ENCODE results near the gene RGS14.

The RGS14 gene

DNA sequence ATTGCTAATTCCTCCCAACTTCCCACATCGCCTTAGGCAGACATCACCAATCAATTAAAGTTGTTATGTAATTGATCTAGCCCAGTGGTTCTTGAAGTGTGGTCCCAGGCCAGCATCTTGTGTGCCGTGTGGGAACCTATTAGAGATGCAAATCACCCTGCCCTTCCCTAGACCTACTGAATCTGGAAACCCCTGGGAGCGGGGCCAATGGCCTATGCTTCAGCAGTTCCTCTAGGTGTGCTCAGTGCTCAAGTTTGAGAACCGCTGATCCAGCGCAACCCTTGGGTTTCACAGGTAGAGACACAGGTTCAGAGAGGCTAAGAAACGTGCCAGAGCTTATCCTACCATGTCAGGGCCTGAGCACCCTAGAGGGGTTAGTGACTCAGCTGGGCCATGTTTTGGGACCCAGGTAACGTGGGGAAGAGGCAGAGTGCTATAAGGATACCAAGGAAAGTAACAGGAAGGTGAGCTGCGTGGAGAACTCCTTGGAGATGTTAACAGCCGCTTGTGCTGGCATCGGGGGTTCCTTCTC lies 30.9 kb downstream of the RGS14 start:
- peaks cover 5 to 29% (median 14%) of the 10 kb centered on the region in 5 donors for H3K27me3 ChIP-seq (ENCODE audit: control insufficient read depth in 5 of 5, insufficient read depth in 4 of 5, low read length in 5 of 5)
- H3K4me1 ChIP-seq (ENCODE audit: control insufficient read depth in 5 of 5, insufficient read depth in 5 of 5, low read length in 5 of 5), result peaks cover 4 to 26% (median 23%) of the 10 kb centered on the region in 5 donors
- H3K27ac ChIP-seq (ENCODE audit: low read depth, low read length), result no peak overlapping the region
- peak overlapping the region in 1 of 5 donors; percentile 23 for H3K9ac ChIP-seq (ENCODE audit: low read length in 5 of 5)
- no peaks in the 10 kb centered on the region for H3K9me3 ChIP-seq (ENCODE audit: control insufficient read depth in 5 of 5, low read length in 5 of 5)
- no peaks in the 10 kb centered on the region for H3K36me3 ChIP-seq (ENCODE audit: control insufficient read depth in 5 of 5, insufficient read depth in 5 of 5, low read length in 5 of 5)
- no peak overlapping the region for H3K4me3 ChIP-seq (ENCODE audit: low read depth in 1 of 5, low read length in 5 of 5)

DNA sequence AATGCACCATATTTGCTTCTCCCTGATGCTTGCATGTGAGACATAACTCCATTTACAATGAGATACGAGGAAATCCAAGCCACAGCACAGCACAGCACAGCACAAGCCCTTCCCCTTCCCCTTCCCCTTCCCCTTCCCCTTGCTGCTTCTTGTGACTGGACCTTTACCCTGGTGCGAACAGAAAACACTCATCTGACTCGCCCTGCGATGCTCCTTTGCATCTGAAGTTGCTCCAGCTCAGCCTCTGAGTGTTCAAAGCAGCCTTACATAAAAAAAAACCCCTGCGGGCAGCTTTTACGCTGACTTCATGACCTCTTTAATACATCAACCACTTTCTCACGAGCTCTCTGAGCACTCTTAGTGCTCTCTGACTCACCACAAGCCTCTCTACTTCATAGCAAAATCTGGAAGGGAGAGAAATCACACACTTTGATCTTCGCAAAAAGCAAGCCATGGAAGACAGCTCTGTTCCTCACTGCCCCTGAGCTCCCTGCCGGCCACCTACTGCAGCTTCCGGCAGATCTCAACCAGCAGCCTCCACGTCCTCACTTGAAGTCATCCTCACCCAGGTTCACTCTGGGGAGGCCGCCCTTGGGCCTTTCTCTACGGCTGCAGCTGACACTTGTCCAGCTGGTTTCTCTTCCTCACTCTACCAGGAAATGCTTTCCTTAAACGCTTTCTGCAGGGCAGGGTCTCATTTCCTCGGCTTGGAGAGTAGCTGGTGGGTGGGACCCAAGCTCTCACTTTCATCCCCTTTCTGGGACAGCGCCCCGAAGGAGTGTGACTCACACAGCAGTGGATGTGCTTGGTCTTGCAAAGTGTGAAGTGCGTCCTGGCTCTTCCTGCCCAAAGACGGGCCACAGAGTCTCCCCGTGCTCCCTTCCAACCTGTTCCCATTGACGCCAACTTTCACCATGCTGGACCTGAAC lies 31.8 kb downstream of the RGS14 start:
- Histone ChIP-seq H3K9me3 (ENCODE audit: control insufficient read depth in 5 of 5, low read length in 5 of 5) (no peaks in the 10 kb centered on the region), H3K27me3 (ENCODE audit: control insufficient read depth in 5 of 5, insufficient read depth in 4 of 5, low read length in 5 of 5) (peaks cover 5 to 30% (median 13%) of the 10 kb centered on the region in 5 donors), H3K9ac (ENCODE audit: low read length in 5 of 5) (no peak overlapping the region), H3K36me3 (ENCODE audit: control insufficient read depth in 5 of 5, insufficient read depth in 5 of 5, low read length in 5 of 5) (no peaks in the 10 kb centered on the region), H3K4me1 (ENCODE audit: control insufficient read depth in 5 of 5, insufficient read depth in 5 of 5, low read length in 5 of 5) (peaks cover 4 to 26% (median 23%) of the 10 kb centered on the region in 5 donors), H3K4me3 (ENCODE audit: low read depth in 1 of 5, low read length in 5 of 5) (peak overlapping the region in 2 of 5 donors; percentile 8 to 20), H3K27ac (ENCODE audit: low read depth, low read length) (no peak overlapping the region)

DNA sequence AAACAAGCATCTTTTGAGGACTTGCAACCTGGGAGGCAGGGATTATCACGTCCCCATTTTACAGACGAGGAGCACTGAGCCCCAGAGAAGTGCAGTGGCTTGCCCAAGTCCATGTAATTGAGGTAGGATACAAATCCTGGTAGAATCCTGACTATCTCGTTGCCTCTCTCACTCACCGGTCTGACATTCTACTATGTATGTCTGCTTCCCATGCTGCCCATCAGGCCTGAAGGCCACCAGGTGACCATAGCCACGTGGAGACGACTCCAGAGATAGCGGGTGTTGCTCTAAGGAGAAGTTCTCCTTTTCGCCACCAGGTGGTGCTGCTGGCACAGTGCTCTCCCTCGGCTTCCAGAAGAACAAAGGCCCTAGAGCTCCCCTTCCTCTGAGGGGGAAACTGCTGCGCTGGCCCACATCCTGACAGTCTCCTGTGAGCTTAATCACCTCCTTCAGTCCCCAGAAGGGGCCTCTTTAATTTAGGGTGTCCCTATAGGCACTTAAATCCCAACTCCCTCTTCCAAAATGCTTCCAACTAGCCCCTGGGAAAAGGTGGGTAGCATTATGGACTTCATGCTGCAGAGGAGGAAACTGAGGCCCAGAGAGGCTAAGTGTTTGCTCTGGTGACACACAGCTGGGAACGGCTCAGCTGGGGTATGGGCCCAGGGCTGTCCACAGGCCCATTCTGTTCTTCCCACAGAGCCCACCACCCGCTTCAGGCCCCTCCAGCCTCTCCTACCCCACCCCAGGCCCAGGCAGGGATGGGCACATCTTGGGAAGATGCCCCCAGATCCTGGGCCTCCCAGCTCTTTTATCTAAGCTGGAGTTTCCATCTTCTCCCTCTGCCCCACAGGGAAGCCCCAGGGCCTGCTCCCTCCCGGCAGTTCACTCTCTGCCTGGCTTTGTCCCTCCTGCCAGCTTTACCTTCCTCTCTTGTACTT lies 32.9 kb downstream of the RGS14 start:
- no peak overlapping the region for H3K27ac ChIP-seq (ENCODE audit: low read depth, low read length)
- peak overlapping the region in 1 of 5 donors; percentile 15 for H3K9ac ChIP-seq (ENCODE audit: low read length in 5 of 5)
- H3K36me3 ChIP-seq (ENCODE audit: control insufficient read depth in 5 of 5, insufficient read depth in 5 of 5, low read length in 5 of 5), result no peaks in the 10 kb centered on the region
- peaks cover 4 to 26% (median 23%) of the 10 kb centered on the region in 5 donors for H3K4me1 ChIP-seq (ENCODE audit: control insufficient read depth in 5 of 5, insufficient read depth in 5 of 5, low read length in 5 of 5)
- no peak overlapping the region for H3K4me3 ChIP-seq (ENCODE audit: low read depth in 1 of 5, low read length in 5 of 5)
- H3K9me3 ChIP-seq (ENCODE audit: control insufficient read depth in 5 of 5, low read length in 5 of 5), result no peaks in the 10 kb centered on the region
- peaks cover under 1 to 21% (median 13%) of the 10 kb centered on the region in 5 donors for H3K27me3 ChIP-seq (ENCODE audit: control insufficient read depth in 5 of 5, insufficient read depth in 4 of 5, low read length in 5 of 5)

DNA sequence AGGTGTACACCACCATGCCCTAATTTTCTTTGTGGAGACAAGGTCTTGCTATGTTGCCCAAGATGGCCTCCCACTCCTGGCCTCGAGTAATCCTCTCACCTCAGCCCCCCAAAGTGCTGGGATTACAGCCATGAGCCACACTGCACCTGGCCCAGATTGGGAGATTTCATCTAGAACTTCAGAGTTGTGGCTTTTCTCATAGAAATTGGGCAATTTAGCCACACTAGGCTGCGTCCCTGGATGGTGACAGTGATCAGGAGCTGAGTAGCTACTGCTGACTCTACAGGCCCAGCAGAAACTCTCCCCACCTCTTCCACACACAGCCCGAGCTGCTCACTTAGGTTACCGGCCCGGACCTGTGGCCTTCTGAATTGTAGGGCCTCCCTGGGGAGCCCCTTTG lies 35.0 kb downstream of the RGS14 start:
- no peak overlapping the region for H3K4me3 ChIP-seq (ENCODE audit: low read depth in 1 of 5, low read length in 5 of 5)
- no peak overlapping the region for H3K9ac ChIP-seq (ENCODE audit: low read length in 5 of 5)
- peaks cover 0 to 29% (median 12%) of the 10 kb centered on the region in 5 donors for H3K27me3 ChIP-seq (ENCODE audit: control insufficient read depth in 5 of 5, insufficient read depth in 4 of 5, low read length in 5 of 5)

DNA sequence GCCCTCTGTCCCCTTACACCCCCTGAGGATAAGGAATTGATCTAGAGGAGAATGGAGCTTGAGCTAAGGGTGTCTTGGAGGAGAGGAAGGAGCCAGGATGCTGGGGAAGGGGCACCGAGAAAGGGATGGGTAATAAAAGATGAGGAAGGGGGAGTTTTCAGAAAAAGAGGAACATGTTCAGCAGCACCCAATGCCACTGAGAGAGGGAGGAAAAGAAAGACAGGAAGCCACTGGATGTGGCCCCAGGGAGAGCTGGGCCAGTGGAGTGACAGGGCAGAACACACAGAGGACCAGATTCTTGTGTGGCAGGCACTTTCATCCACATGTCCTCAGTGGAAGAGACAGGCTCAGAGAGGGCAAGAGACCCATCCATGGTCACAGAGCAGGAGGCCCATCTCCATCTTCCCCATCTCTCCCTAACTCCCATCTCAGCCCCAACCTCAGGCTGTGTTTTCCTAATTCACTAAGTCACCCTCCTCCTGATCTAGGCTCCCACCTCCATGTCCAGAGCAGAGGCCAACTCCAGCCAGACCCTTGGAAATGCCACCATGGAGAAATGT lies 35.6 kb downstream of the RGS14 start:
- no peak overlapping the region for H3K4me3 ChIP-seq (ENCODE audit: low read depth in 1 of 5, low read length in 5 of 5)
- H3K27ac ChIP-seq (ENCODE audit: low read depth, low read length), result no peak overlapping the region
- H3K27me3 ChIP-seq (ENCODE audit: control insufficient read depth in 5 of 5, insufficient read depth in 4 of 5, low read length in 5 of 5), result peaks cover 0 to 31% (median 16%) of the 10 kb centered on the region in 5 donors
- peaks cover 4 to 25% (median 21%) of the 10 kb centered on the region in 5 donors for H3K4me1 ChIP-seq (ENCODE audit: control insufficient read depth in 5 of 5, insufficient read depth in 5 of 5, low read length in 5 of 5)
- no peaks in the 10 kb centered on the region for H3K36me3 ChIP-seq (ENCODE audit: control insufficient read depth in 5 of 5, insufficient read depth in 5 of 5, low read length in 5 of 5)
- no peak overlapping the region for H3K9ac ChIP-seq (ENCODE audit: low read length in 5 of 5)
- H3K9me3 ChIP-seq (ENCODE audit: control insufficient read depth in 5 of 5, low read length in 5 of 5), result no peaks in the 10 kb centered on the region

More for the DNA sequence above, 35.0 kb downstream of the RGS14 start:
- H3K36me3 ChIP-seq (ENCODE audit: control insufficient read depth in 5 of 5, insufficient read depth in 5 of 5, low read length in 5 of 5), result no peaks in the 10 kb centered on the region
- H3K27ac ChIP-seq (ENCODE audit: low read depth, low read length), result no peak overlapping the region
- H3K4me1 ChIP-seq (ENCODE audit: control insufficient read depth in 5 of 5, insufficient read depth in 5 of 5, low read length in 5 of 5), result peaks cover 4 to 26% (median 23%) of the 10 kb centered on the region in 5 donors
- no peaks in the 10 kb centered on the region for H3K9me3 ChIP-seq (ENCODE audit: control insufficient read depth in 5 of 5, low read length in 5 of 5)

DNA sequence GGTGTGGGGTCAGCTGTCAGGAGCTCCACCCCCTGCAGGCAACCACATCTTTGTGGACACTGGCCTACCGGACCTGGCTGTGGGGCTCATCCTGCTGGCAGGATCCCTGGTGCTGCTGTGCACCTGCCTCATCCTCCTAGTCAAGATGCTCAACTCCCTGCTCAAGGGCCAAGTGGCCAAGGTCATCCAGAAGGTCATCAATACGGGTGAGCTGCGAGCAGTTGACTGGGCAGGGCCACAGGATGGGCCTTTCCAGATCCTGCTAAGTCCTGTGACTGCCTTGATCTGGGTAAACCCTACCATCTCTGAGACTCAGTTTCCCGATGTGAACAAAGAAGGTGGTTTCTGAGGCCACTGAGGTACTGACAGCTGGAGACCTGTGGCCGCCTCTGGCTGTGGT lies 36.3 kb downstream of the RGS14 start:
- Histone ChIP-seq H3K9ac (ENCODE audit: low read length in 5 of 5) (no peak overlapping the region), H3K4me1 (ENCODE audit: control insufficient read depth in 5 of 5, insufficient read depth in 5 of 5, low read length in 5 of 5) (peaks cover 4 to 18% (median 14%) of the 10 kb centered on the region in 5 donors), H3K27ac (ENCODE audit: low read depth, low read length) (no peak overlapping the region), H3K4me3 (ENCODE audit: low read depth in 1 of 5, low read length in 5 of 5) (no peak overlapping the region), H3K36me3 (ENCODE audit: control insufficient read depth in 5 of 5, insufficient read depth in 5 of 5, low read length in 5 of 5) (no peaks in the 10 kb centered on the region), H3K9me3 (ENCODE audit: control insufficient read depth in 5 of 5, low read length in 5 of 5) (no peaks in the 10 kb centered on the region), H3K27me3 (ENCODE audit: control insufficient read depth in 5 of 5, insufficient read depth in 4 of 5, low read length in 5 of 5) (peaks cover 0 to 32% (median 17%) of the 10 kb centered on the region in 5 donors)

DNA sequence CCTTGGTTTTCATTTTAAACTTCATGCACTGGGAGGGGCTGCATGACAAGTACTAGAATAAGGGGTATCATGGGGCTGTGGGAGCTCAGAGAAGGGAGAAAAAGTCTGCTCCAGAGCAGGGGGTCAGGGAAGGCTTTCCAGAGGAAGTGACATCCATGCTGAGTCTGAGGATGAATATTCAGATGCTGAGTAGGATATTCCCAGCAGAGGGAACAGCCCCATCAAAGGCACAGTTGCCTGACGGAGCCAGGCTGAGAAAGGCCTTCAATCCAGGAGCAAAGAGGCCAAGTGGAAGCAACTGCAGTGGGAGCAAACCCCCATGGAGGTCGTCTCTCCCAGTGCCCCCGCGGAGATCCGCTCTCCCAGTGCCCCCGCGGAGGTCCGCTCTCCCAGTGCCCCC lies 38.4 kb downstream of the RGS14 start:
- Histone ChIP-seq H3K4me1 (ENCODE audit: control insufficient read depth in 5 of 5, insufficient read depth in 5 of 5, low read length in 5 of 5) (peaks cover 0 to 10% (median 8%) of the 10 kb centered on the region in 5 donors), H3K27me3 (ENCODE audit: control insufficient read depth in 5 of 5, insufficient read depth in 4 of 5, low read length in 5 of 5) (peaks cover 18 to 40% (median 32%) of the 10 kb centered on the region in 5 donors), H3K27ac (ENCODE audit: low read depth, low read length) (no peak overlapping the region), H3K36me3 (ENCODE audit: control insufficient read depth in 5 of 5, insufficient read depth in 5 of 5, low read length in 5 of 5) (no peaks in the 10 kb centered on the region), H3K9me3 (ENCODE audit: control insufficient read depth in 5 of 5, low read length in 5 of 5) (no peaks in the 10 kb centered on the region), H3K4me3 (ENCODE audit: low read depth in 1 of 5, low read length in 5 of 5) (no peak overlapping the region), H3K9ac (ENCODE audit: low read length in 5 of 5) (no peak overlapping the region)

DNA sequence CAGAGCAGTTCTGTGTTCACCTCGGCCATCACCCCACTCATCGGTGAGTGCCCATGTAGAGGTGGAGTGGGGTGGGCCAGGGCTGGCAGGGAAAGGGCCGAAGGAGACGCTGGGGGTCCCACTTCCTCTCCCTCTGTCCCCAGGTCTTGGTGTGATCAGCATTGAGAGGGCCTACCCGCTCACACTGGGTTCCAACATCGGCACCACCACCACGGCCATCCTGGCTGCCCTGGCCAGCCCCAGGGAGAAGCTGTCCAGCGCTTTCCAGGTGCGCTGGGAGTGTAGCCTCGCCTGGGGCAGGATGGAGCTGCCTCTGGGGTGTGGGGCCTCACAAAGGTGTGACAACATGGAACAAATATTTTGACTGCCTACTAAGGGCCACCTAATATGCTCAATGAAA lies 39.1 kb downstream of the RGS14 start:
- Histone ChIP-seq H3K27ac (ENCODE audit: low read depth, low read length) (no peak overlapping the region), H3K27me3 (ENCODE audit: control insufficient read depth in 5 of 5, insufficient read depth in 4 of 5, low read length in 5 of 5) (peaks cover 24 to 44% (median 39%) of the 10 kb centered on the region in 5 donors), H3K4me1 (ENCODE audit: control insufficient read depth in 5 of 5, insufficient read depth in 5 of 5, low read length in 5 of 5) (peaks cover 0 to 10% (median 8%) of the 10 kb centered on the region in 5 donors), H3K9ac (ENCODE audit: low read length in 5 of 5) (no peak overlapping the region), H3K9me3 (ENCODE audit: control insufficient read depth in 5 of 5, low read length in 5 of 5) (no peaks in the 10 kb centered on the region), H3K36me3 (ENCODE audit: control insufficient read depth in 5 of 5, insufficient read depth in 5 of 5, low read length in 5 of 5) (no peaks in the 10 kb centered on the region), H3K4me3 (ENCODE audit: low read depth in 1 of 5, low read length in 5 of 5) (no peak overlapping the region)

DNA sequence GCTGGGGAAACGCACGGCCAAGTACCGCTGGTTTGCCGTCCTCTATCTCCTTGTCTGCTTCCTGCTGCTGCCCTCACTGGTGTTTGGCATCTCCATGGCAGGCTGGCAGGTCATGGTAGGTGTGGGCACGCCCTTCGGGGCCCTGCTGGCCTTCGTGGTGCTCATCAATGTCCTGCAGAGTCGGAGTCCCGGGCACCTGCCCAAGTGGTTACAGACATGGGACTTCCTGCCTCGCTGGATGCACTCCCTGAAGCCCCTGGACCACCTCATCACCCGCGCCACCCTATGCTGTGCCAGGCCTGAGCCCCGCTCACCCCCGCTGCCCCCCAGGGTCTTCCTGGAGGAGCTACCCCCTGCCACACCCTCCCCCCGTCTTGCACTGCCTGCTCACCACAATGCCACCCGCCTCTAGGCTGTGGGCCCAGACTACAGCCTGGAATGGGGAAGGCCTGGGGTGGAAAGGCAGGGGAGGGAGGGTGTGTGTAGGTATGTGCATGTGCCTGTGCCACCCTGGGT lies 40.2 kb downstream of the RGS14 start:
- Histone ChIP-seq H3K9me3 (ENCODE audit: control insufficient read depth in 5 of 5, low read length in 5 of 5) (no peaks in the 10 kb centered on the region), H3K27me3 (ENCODE audit: control insufficient read depth in 5 of 5, insufficient read depth in 4 of 5, low read length in 5 of 5) (peaks cover 35 to 55% (median 51%) of the 10 kb centered on the region in 5 donors), H3K4me1 (ENCODE audit: control insufficient read depth in 5 of 5, insufficient read depth in 5 of 5, low read length in 5 of 5) (peaks cover 0 to 18% (median 17%) of the 10 kb centered on the region in 5 donors), H3K27ac (ENCODE audit: low read depth, low read length) (no peak overlapping the region), H3K9ac (ENCODE audit: low read length in 5 of 5) (no peak overlapping the region), H3K36me3 (ENCODE audit: control insufficient read depth in 5 of 5, insufficient read depth in 5 of 5, low read length in 5 of 5) (no peaks in the 10 kb centered on the region), H3K4me3 (ENCODE audit: low read depth in 1 of 5, low read length in 5 of 5) (no peak overlapping the region)

Measured in subcutaneous abdominal adipose tissue (tissue), 5 donors.